HCT116 (cell line): Measurements from ENCODE around the gene TCIRG1. TPM values are rescaled to one million over a fixed set of nuclear protein-coding genes. Genes with fewer than 3 reads are reported as not detected.

ENCODE experiments used
- ATAC-seq: fragments of 200-7000 bp; cut with Tn5 transposase; 2 replicates; pipeline ENCODE4 v1.9.1; 2020; ENCODE audit warnings: mild to moderate bottlenecking, moderate library complexity
- BruUV-seq: library from RNA; stranded (reverse); fragments of 400-500 nt; replicated peaks from 2 replicates; lab custom pipeline; 2021; lab: Mats Ljungman, UMichigan
- CTCF ChIA-PET: fragments of 300-600 bp; sonication (Branson Sonifier 250); formaldehyde crosslinking; loops from one replicate; lab custom pipeline; 2021; ENCODE audit warnings: antibody characterized with exemption; lab: Charles Lee
- POLR2A ChIA-PET: fragments of 300-600, 350-600 bp; sonication (Branson Sonifier 250); formaldehyde crosslinking; loops from one replicate; lab custom pipeline; 2021; ENCODE audit warnings: antibody characterized with exemption; lab: Charles Lee
- RAD21 ChIA-PET, 2 experiments: fragments of 300-600 bp; sonication (Branson Sonifier 250); formaldehyde crosslinking; loops; one replicate each; lab custom pipeline; 2023; ENCODE audit warnings: low total read pairs in 2 of 2; ENCODE audit not compliant: uncharacterized antibody in 2 of 2, unreplicated experiment in 2 of 2, low non-redundant PET in 1 of 2; lab: Charles Lee
- DNase-seq: peaks from one replicate; pipeline ENCODE4 v3.0.0-alpha.2; 2010; ENCODE audit warnings: low read depth, low spot score
- H2AFZ ChIP-seq: fragments of 200-600 bp; shearing (Covaris generic), sonication (generic); 2 replicates; pipeline ENCODE4 v1.6.1; 2017; ENCODE audit warnings: low read depth, mixed run types, mixed read lengths, antibody characterized with exemption, low read length; ENCODE audit not compliant: poor library complexity, severe bottlenecking
- H3K27ac ChIP-seq: 2 replicates; pipeline ENCODE4 v1.5.1; 2012; ENCODE audit warnings: low read depth, low read length
- H3K27me3 ChIP-seq: fragments of 200-600 bp; sonication (generic); 2 replicates; pipeline ENCODE4 v1.6.1; 2016; ENCODE audit warnings: mixed run types, low read length, mixed read lengths; ENCODE audit not compliant: insufficient read depth
- H3K36me3 ChIP-seq, 2 experiments: fragments of 200-500 bp in 1 of 2; fragments of 200-600 bp in 1 of 2; sonication (Bioruptor generic) in 1 of 2; sonication (generic) in 1 of 2; 2 replicates each; pipeline versions ENCODE4 v1.5.1 to v1.6.1; 2014 to 2016; ENCODE audit warnings: low read length in 2 of 2, inconsistent platforms in 1 of 2, mixed read lengths in 1 of 2, mixed run types in 1 of 2; ENCODE audit not compliant: insufficient read depth in 2 of 2, control insufficient read depth in 1 of 2
- H3K4me1 ChIP-seq, 2 experiments: fragments of 200-600 bp in 1 of 2; sonication (generic) in 1 of 2; 2 replicates each; pipeline versions ENCODE4 v1.5.1 to v1.6.1; 2012 to 2017; ENCODE audit warnings: low read length in 2 of 2, inconsistent platforms in 1 of 2, mild to moderate bottlenecking in 1 of 2, mixed read lengths in 1 of 2, mixed run types in 1 of 2, moderate library complexity in 1 of 2; ENCODE audit not compliant: insufficient read depth in 2 of 2, control insufficient read depth in 1 of 2
- H3K4me2 ChIP-seq: fragments of 200-600 bp; sonication (generic); 2 replicates; pipeline ENCODE4 v1.6.1; 2017; ENCODE audit warnings: mixed run types, low read length, mixed read lengths
- H3K4me3 ChIP-seq, 2 experiments: fragments of 200-600 bp in 1 of 2; sonication (generic) in 1 of 2; replicated peaks in 1 of 2; 2 replicates each; pipeline ENCODE4 v1.5.1; 2011 to 2016; ENCODE audit warnings: low read length in 2 of 2, control low read depth in 1 of 2, low read depth in 1 of 2, mild to moderate bottlenecking in 1 of 2, mixed read lengths in 1 of 2, mixed run types in 1 of 2
- H3K79me2 ChIP-seq: fragments of 200-600 bp; sonication (generic); 2 replicates; pipeline ENCODE4 v1.6.1; 2017; ENCODE audit warnings: mild to moderate bottlenecking, mixed run types, low read length, moderate library complexity, mixed read lengths; ENCODE audit not compliant: insufficient read depth
- H3K9ac ChIP-seq: fragments of 200-600 bp; sonication (generic); 2 replicates; pipeline ENCODE4 v1.6.1; 2016; ENCODE audit warnings: low read length, mixed read lengths
- H3K9me2 ChIP-seq: fragments of 200-600 bp; sonication (generic), shearing (Covaris generic); 2 replicates; pipeline ENCODE4 v1.6.1; 2017; ENCODE audit warnings: mixed run types, mild to moderate bottlenecking, moderate library complexity; ENCODE audit not compliant: insufficient read depth
- H3K9me3 ChIP-seq, 2 experiments: fragments of 200-500 bp in 1 of 2; fragments of 200-600 bp in 1 of 2; sonication (Bioruptor generic) in 1 of 2; sonication (generic) in 1 of 2; 2 replicates each; pipeline ENCODE4 v1.6.1; 2014 to 2017; ENCODE audit warnings: low read length in 2 of 2, mixed read lengths in 2 of 2, inconsistent platforms in 1 of 2, low read depth in 1 of 2, mild to moderate bottlenecking in 1 of 2, mixed run types in 1 of 2, moderate library complexity in 1 of 2; ENCODE audit not compliant: control insufficient read depth in 1 of 2, insufficient read depth in 1 of 2
- H4K20me1 ChIP-seq: fragments of 200-600 bp; sonication (generic), shearing (Covaris generic); 2 replicates; pipeline ENCODE4 v1.6.1; 2017; ENCODE audit warnings: mixed run types, mild to moderate bottlenecking, moderate library complexity; ENCODE audit not compliant: insufficient read depth
- ATF3 ChIP-seq: IDR thresholded peaks from 2 replicates; pipeline ENCODE4 v1.6.1; 2012
- CEBPB ChIP-seq: IDR thresholded peaks from 2 replicates; pipeline ENCODE4 v1.6.1; 2012; ENCODE audit warnings: low read depth
- EGR1 ChIP-seq: IDR thresholded peaks from 2 replicates; pipeline ENCODE4 v1.6.1; 2012; ENCODE audit warnings: low read depth
- EZH2 ChIP-seq: fragments of 200-600 bp; sonication (generic); IDR thresholded peaks from 2 replicates; pipeline ENCODE4 v1.6.1; 2017; ENCODE audit warnings: antibody characterized with exemption, mixed run types
- POLR2A ChIP-seq: IDR thresholded peaks from 2 replicates; pipeline ENCODE4 v1.7.0; 2011; ENCODE audit warnings: borderline replicate concordance; ENCODE audit not compliant: insufficient read depth, insufficient read length; ENCODE audit errors: extremely low read depth
- POLR2AphosphoS5 ChIP-seq: IDR thresholded peaks from 2 replicates; pipeline ENCODE4 v1.6.1; 2011; ENCODE audit warnings: mild to moderate bottlenecking, low read depth, low read length, moderate library complexity
- RAD21 ChIP-seq: IDR thresholded peaks from 2 replicates; pipeline ENCODE4 v1.6.1; 2012; ENCODE audit warnings: low read depth, mild to moderate bottlenecking
- SIN3A ChIP-seq: IDR thresholded peaks from 2 replicates; pipeline ENCODE4 v1.6.1; 2012; ENCODE audit warnings: low read depth
- TCF7L2 ChIP-seq: IDR thresholded peaks from 2 replicates; pipeline ENCODE4 v1.7.0; 2011; ENCODE audit warnings: borderline replicate concordance, inconsistent platforms; ENCODE audit not compliant: insufficient read depth, insufficient read length; ENCODE audit errors: extremely low read depth
- ZBTB33 ChIP-seq: IDR thresholded peaks from 2 replicates; pipeline ENCODE4 v1.6.1; 2011; ENCODE audit warnings: mild to moderate bottlenecking, low read length, moderate library complexity; ENCODE audit not compliant: insufficient replicate concordance; ENCODE audit errors: extremely low read depth
- ZFX ChIP-seq: fragments of 450-650 bp; IDR thresholded peaks from 2 replicates; pipeline ENCODE4 v1.6.1; 2017
- ZNF274 ChIP-seq: fragments of 200-500 bp; sonication (Bioruptor generic); IDR thresholded peaks from 2 replicates; pipeline ENCODE4 v1.6.1; 2014; ENCODE audit warnings: mild to moderate bottlenecking, low read depth, low read length, inconsistent platforms
- intact Hi-C: fragments of 100-400 bp; cut with micrococcal nuclease; formaldehyde crosslinking; loops from 2 replicates; pipeline ENCODE4 v1.10.0; 2022
- total RNA-seq: library from RNA; stranded (reverse); gene quantifications from one replicate; pipeline ENCODE4 v1.2.1, GENCODE V29; 2021; ENCODE audit not compliant: unreplicated experiment

TCIRG1 gene
- total RNA-seq, 1 experiment from 2014 or later = 101 TPM

- no peaks in the 10 kb centered on the region for H3K9me2 ChIP-seq
- no peaks in the 10 kb centered on the region for H4K20me1 ChIP-seq
- RAD21 ChIA-PET = no interaction called here
- no peak for ATAC-seq
- H3K4me1 ChIP-seq = peaks cover 51 to 71% of the 10 kb centered on the region in 2 experiments
- H3K27ac ChIP-seq = peak overlapping the region; percentile 96
- H3K27me3 ChIP-seq = no peaks in the 10 kb centered on the region
- intact Hi-C loops = no loop called here
- POLR2A ChIA-PET = no interaction called here
- TF ChIP-seq ZNF274 (no peak), EGR1 (no peak), RAD21 (no peak), TCF7L2 (no peak), ZBTB33 (no peak), CEBPB (no peak), POLR2A (no peak), EZH2 (no peak), ZFX (no peak), ATF3 (no peak), POLR2AphosphoS5 (no peak), SIN3A (no peak)
- H3K36me3 ChIP-seq = no peaks in the 10 kb centered on the region
- BruUV-seq = no TSS peak
- H2AFZ ChIP-seq = no peak overlapping the region
- H3K79me2 ChIP-seq = 0 out of 2 replicates have a peak, but pooled peaks cover 16% of the 10 kb centered on the region
- H3K4me3 ChIP-seq = no peak overlapping the region
- no peaks in the 10 kb centered on the region for H3K9me3 ChIP-seq
- CTCF ChIA-PET = no interaction called here
- DNase-seq = no peak
- peak overlapping the region; percentile 23 for H3K9ac ChIP-seq
- H3K4me2 ChIP-seq = peak overlapping the region; percentile 97; the same call in 1 of the 2 replicates
Observed at GRCh38 chr11:68007498-68008380, 31.1 kb upstream of the TCIRG1 start.
